ENCODE data around the gene BMPR2. TPM values are rescaled to one million over a fixed set of nuclear protein-coding genes. Genes with fewer than 3 reads are reported as not detected.

BMPR2 gene
- total RNA-seq, 1 experiment from 2014 or later, result 10.0 TPM

GRCh38 chr2:202588647-202589581, 212.8 kb downstream of the BMPR2 start:
- Histone ChIP-seq H3K4me3 (ENCODE audit: low read length) (no peak overlapping the region), H3K79me2 (ENCODE audit: low read length) (no peaks in the 10 kb centered on the region), H3K9me3 (ENCODE audit: low read length) (no peaks in the 10 kb centered on the region), H3F3A (ENCODE audit: low read length, unreplicated experiment) (no peaks in the 10 kb centered on the region), H3K4me2 (ENCODE audit: low read length) (peak overlapping the region; percentile 63), H3K36me3 (ENCODE audit: low read depth, low read length) (no peaks in the 10 kb centered on the region), H3K4me1 (ENCODE audit: insufficient read depth, low read length) (peaks cover 4% of the 10 kb centered on the region), H3K27ac (ENCODE audit: low read length) (no peak overlapping the region), H2AFZ (ENCODE audit: low read length) (peak overlapping the region; percentile 41), H4K20me1 (ENCODE audit: low read length) (no peaks in the 10 kb centered on the region), H3K9me2 (replicated peaks; ENCODE audit: low read length) (no peaks in the 10 kb centered on the region), H3K9ac (ENCODE audit: low read length) (no peak overlapping the region), H3K27me3 (ENCODE audit: low read length) (no peaks in the 10 kb centered on the region)
- intact Hi-C loops (cut with micrococcal nuclease), result loop anchor here (1.0 to 10.0 kb wide), 4 partner anchors 45 to 281 kb away; partner anchors contain the start of gene FAM117B
- TF ChIP-seq, protein P1, sequence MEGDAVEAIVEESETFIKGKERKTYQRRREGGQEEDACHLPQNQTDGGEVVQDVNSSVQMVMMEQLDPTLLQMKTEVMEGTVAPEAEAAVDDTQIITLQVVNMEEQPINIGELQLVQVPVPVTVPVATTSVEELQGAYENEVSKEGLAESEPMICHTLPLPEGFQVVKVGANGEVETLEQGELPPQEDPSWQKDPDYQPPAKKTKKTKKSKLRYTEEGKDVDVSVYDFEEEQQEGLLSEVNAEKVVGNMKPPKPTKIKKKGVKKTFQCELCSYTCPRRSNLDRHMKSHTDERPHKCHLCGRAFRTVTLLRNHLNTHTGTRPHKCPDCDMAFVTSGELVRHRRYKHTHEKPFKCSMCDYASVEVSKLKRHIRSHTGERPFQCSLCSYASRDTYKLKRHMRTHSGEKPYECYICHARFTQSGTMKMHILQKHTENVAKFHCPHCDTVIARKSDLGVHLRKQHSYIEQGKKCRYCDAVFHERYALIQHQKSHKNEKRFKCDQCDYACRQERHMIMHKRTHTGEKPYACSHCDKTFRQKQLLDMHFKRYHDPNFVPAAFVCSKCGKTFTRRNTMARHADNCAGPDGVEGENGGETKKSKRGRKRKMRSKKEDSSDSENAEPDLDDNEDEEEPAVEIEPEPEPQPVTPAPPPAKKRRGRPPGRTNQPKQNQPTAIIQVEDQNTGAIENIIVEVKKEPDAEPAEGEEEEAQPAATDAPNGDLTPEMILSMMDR (conservative IDR thresholded peaks at IDR 0.05; ENCODE audit: low read depth, low read length), result peak; percentile 91
- TF ChIP-seq EZH2 (IDR thresholded peaks at IDR 0.05; ENCODE audit: low read length, unreplicated experiment) (no peak), EZH2phosphoT487 (IDR thresholded peaks at IDR 0.05; ENCODE audit: borderline replicate concordance, low read length) (no peak)
- BruUV-seq (replicated peaks), result no TSS peak
- peak; percentile 95 for ATAC-seq
- DNase-seq, result peak; percentile 89
- CTCF ChIA-PET, result interaction anchor here (0.5 to 1.0 kb wide), 5 partner anchors 47 to 498 kb away, joined by 3 to 14 read pairs (median 4); no protein-coding TSS in a partner anchor
- POLR2A ChIA-PET (ENCODE audit: unreplicated experiment), result no interaction called here

DNA sequence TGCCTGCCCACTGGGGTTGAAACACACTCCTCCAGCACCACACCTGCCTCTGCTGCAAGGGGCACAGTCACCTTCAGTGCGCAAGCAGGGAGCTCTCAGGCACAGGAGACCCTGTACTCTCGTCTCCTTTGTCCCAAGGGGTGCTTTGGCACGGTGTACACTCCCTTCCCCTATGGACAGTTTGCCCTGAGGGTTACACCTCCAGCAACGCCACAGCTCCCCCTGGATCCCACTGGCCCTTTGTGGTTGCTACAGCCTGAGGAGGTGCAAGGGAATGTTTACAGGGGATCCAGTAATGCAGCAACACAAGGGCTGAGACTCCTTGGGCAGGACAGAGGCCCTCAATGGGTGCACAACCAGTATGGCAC, 213.4 kb downstream of the BMPR2 start:
- no peaks in the 10 kb centered on the region for H4K20me1 ChIP-seq (ENCODE audit: low read length)
- ATAC-seq (no peak), DNase-seq (no peak)
- H3F3A ChIP-seq (ENCODE audit: low read length, unreplicated experiment), result no peaks in the 10 kb centered on the region
- no peak for TF ChIP-seq EZH2phosphoT487 (IDR thresholded peaks at IDR 0.05; ENCODE audit: borderline replicate concordance, low read length)
- TF ChIP-seq, protein P1 (conservative IDR thresholded peaks at IDR 0.05; ENCODE audit: low read depth, low read length), result no peak
- no peak for TF ChIP-seq EZH2 (IDR thresholded peaks at IDR 0.05; ENCODE audit: low read length, unreplicated experiment)
- H2AFZ ChIP-seq (ENCODE audit: low read length), result no peak overlapping the region
- no peaks in the 10 kb centered on the region for H3K27me3 ChIP-seq (ENCODE audit: low read length)
- H3K36me3 ChIP-seq (ENCODE audit: low read depth, low read length), result no peaks in the 10 kb centered on the region
- H3K4me1 ChIP-seq (ENCODE audit: insufficient read depth, low read length), result peaks cover 4% of the 10 kb centered on the region
- no peaks in the 10 kb centered on the region for H3K9me3 ChIP-seq (ENCODE audit: low read length)
- H3K4me3 ChIP-seq (ENCODE audit: low read length), result no peak overlapping the region
- ChIA-PET CTCF (no interaction called here), POLR2A (ENCODE audit: unreplicated experiment) (no interaction called here)
- intact Hi-C loops (cut with micrococcal nuclease), result loop anchor here (2.0 to 10.0 kb wide), 2 partner anchors 215 to 241 kb away; no protein-coding TSS in a partner anchor
- no peak overlapping the region for H3K4me2 ChIP-seq (ENCODE audit: low read length)
- H3K9me2 ChIP-seq (replicated peaks; ENCODE audit: low read length), result no peaks in the 10 kb centered on the region
- H3K9ac ChIP-seq (ENCODE audit: low read length), result no peak overlapping the region
- no peak overlapping the region for H3K27ac ChIP-seq (ENCODE audit: low read length)
- BruUV-seq (replicated peaks), result no TSS peak
- no peaks in the 10 kb centered on the region for H3K79me2 ChIP-seq (ENCODE audit: low read length)

DNA sequence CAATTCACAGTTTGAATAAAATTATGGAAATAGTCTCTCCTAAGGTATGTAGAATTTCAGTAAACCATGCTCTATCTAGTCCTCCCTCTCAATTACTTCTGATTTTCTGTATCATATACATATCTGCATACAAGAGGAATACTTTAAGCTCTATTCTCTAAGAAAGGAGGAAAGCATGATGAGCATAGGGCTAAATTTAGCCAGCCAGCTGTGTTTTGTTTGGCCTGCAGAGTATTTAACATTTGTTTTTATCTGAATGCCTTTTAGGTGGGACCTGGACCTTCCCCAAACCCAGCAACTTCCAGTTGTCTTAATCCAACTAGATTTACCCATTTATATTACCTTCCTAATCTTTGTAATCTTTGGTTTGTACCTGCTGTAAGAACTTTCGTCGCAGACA, 216.4 kb downstream of the BMPR2 start:
- no TSS peak for BruUV-seq (replicated peaks)
- intact Hi-C loops (cut with micrococcal nuclease), result no loop called here

More for the DNA sequence above, 216.4 kb downstream of the BMPR2 start:
- POLR2A ChIA-PET (ENCODE audit: unreplicated experiment), result interaction anchor here (0.5 kb wide), 1 partner anchor 9 kb away, joined by 3 read pairs; no protein-coding TSS in a partner anchor
- DNase-seq (no peak), ATAC-seq (no peak)
- Histone ChIP-seq H4K20me1 (ENCODE audit: low read length) (no peaks in the 10 kb centered on the region), H3K9ac (ENCODE audit: low read length) (no peak overlapping the region), H2AFZ (ENCODE audit: low read length) (no peak overlapping the region), H3K27ac (ENCODE audit: low read length) (no peak overlapping the region), H3K4me3 (ENCODE audit: low read length) (no peak overlapping the region), H3K79me2 (ENCODE audit: low read length) (no peaks in the 10 kb centered on the region), H3K4me1 (ENCODE audit: insufficient read depth, low read length) (peaks cover 4% of the 10 kb centered on the region), H3K27me3 (ENCODE audit: low read length) (no peaks in the 10 kb centered on the region), H3K9me3 (ENCODE audit: low read length) (no peaks in the 10 kb centered on the region), H3F3A (ENCODE audit: low read length, unreplicated experiment) (no peaks in the 10 kb centered on the region), H3K4me2 (ENCODE audit: low read length) (no peak overlapping the region), H3K9me2 (replicated peaks; ENCODE audit: low read length) (no peaks in the 10 kb centered on the region), H3K36me3 (ENCODE audit: low read depth, low read length) (no peaks in the 10 kb centered on the region)
- CTCF ChIA-PET, result no interaction called here
- TF ChIP-seq, protein P1 (conservative IDR thresholded peaks at IDR 0.05; ENCODE audit: low read depth, low read length), result no peak
- no peak for TF ChIP-seq EZH2phosphoT487 (IDR thresholded peaks at IDR 0.05; ENCODE audit: borderline replicate concordance, low read length)
- no peak for TF ChIP-seq EZH2 (IDR thresholded peaks at IDR 0.05; ENCODE audit: low read length, unreplicated experiment)

Measured in PC-3 (cell line).